Neural progenitor cell (in vitro differentiated cells): ENCODE measurements around the gene CALN1. TPM values are rescaled to one million over a fixed set of nuclear protein-coding genes. Genes with fewer than 3 reads are reported as not detected.
A peak's percentile ranks its signal among the peaks of the same experiment; 100 is the strongest.

Source experiments
- DNase-seq: peaks from one replicate; pipeline ENCODE4 v3.0.0-alpha.2; 2016; ENCODE audit warnings: low spot score
- H2AFZ ChIP-seq: fragments of 200-600 bp; sonication (generic); replicated peaks from 2 replicates; pipeline ENCODE4 v1.6.1; 2016; ENCODE audit warnings: antibody characterized with exemption
- H3F3A ChIP-seq: fragments of 200-600 bp; sonication (generic); 2 replicates; pipeline ENCODE4 v1.6.1; 2016; ENCODE audit warnings: antibody characterized with exemption, low read depth
- H3K27ac ChIP-seq: fragments of 200-600 bp; sonication (generic); 2 replicates; pipeline ENCODE4 v1.5.1; 2016; ENCODE audit warnings: mild to moderate bottlenecking
- H3K27me3 ChIP-seq: fragments of 200-600 bp; sonication (generic); 2 replicates; pipeline ENCODE4 v1.6.1; 2016; ENCODE audit warnings: mild to moderate bottlenecking, moderate library complexity
- H3K36me3 ChIP-seq: fragments of 200-600 bp; sonication (generic); 2 replicates; pipeline ENCODE4 v1.5.1; 2016
- H3K4me1 ChIP-seq: fragments of 200-600 bp; sonication (generic); 2 replicates; pipeline ENCODE4 v1.6.1; 2016; ENCODE audit warnings: mixed run types
- H3K4me2 ChIP-seq: fragments of 200-600 bp; sonication (generic); 2 replicates; pipeline ENCODE4 v1.6.1; 2016
- H3K4me3 ChIP-seq: fragments of 200-600 bp; sonication (generic); 2 replicates; pipeline ENCODE4 v1.5.1; 2016
- H3K79me2 ChIP-seq: fragments of 200-600 bp; sonication (generic); 2 replicates; pipeline ENCODE4 v1.6.1; 2016; ENCODE audit warnings: low read depth
- H3K9ac ChIP-seq: fragments of 200-600 bp; sonication (generic); 2 replicates; pipeline ENCODE4 v1.6.1; 2016
- H3K9me3 ChIP-seq: fragments of 200-600 bp; sonication (generic); 2 replicates; pipeline ENCODE4 v1.5.1; 2016; ENCODE audit warnings: low read depth
- H4K20me1 ChIP-seq: fragments of 200-600 bp; sonication (generic); 2 replicates; pipeline ENCODE4 v1.6.1; 2016; ENCODE audit warnings: low read depth
- H3K27ac Mint-ChIP-seq: 3 replicates; pipeline ENCODE4 v1.8.0; 2021; ENCODE audit warnings: mixed read lengths
- H3K27me3 Mint-ChIP-seq: 2 replicates; pipeline ENCODE4 v1.8.0; 2022; ENCODE audit warnings: low read depth, mild to moderate bottlenecking, inconsistent platforms, moderate library complexity, mixed read lengths; ENCODE audit not compliant: insufficient read depth
- H3K36me3 Mint-ChIP-seq: 3 replicates; pipeline ENCODE4 v1.8.0; 2021; ENCODE audit warnings: mixed read lengths
- H3K4me1 Mint-ChIP-seq: 3 replicates; pipeline ENCODE4 v1.8.0; 2021; ENCODE audit warnings: mixed read lengths
- H3K4me3 Mint-ChIP-seq: 3 replicates; pipeline ENCODE4 v1.8.0; 2021; ENCODE audit warnings: mild to moderate bottlenecking, moderate library complexity, mixed read lengths
- H3K9me3 Mint-ChIP-seq: 3 replicates; pipeline ENCODE4 v1.8.0; 2020; ENCODE audit warnings: mixed read lengths
- CTCF ChIP-seq: fragments of 200-600 bp; sonication (generic); IDR thresholded peaks from 2 replicates; pipeline ENCODE4 v1.5.1; 2017; ENCODE audit warnings: antibody characterized with exemption, mild to moderate bottlenecking
- EZH2 ChIP-seq: fragments of 200-600 bp; sonication (generic); IDR thresholded peaks from 2 replicates; pipeline ENCODE4 v1.6.1; 2017; ENCODE audit warnings: antibody characterized with exemption, mild to moderate bottlenecking, moderate library complexity
- EZH2phosphoT487 ChIP-seq: fragments of 200-600 bp; sonication (generic); IDR thresholded peaks from 2 replicates; pipeline ENCODE4 v1.6.1; 2017; ENCODE audit warnings: antibody characterized with exemption
- small RNA-seq: library from RNA; depleted of rRNA; stranded (forward); fragments of <200 nt; gene quantifications from one replicate; pipeline ENCODE3, GENCODE V24; 2015
- total RNA-seq: library from RNA; depleted of rRNA; stranded (reverse); fragments of >200 nt; gene quantifications from 2 replicates; pipeline ENCODE4 v1.2.3, GENCODE V29; 2015; ENCODE audit warnings: low replicate concordance

The CALN1 gene
- total RNA-seq, 1 donor from 2014 or later = 3.1 TPM

GRCh38 chr7:71733107-71733870 is 678.8 kb downstream of the CALN1 start:
- Mint-ChIP-seq H3K27ac (peak overlapping the region; percentile 7), H3K4me1 (peaks cover 10% of the 10 kb centered on the region), H3K4me3 (peak overlapping the region; percentile 31), H3K27me3 (peaks cover 3% of the 10 kb centered on the region), H3K9me3 (peaks cover 9% of the 10 kb centered on the region), H3K36me3 (no peaks in the 10 kb centered on the region)
- Histone ChIP-seq H3F3A (peaks cover 3% of the 10 kb centered on the region), H3K27me3 (no peaks in the 10 kb centered on the region), H2AFZ (peak overlapping the region; percentile 94), H4K20me1 (no peaks in the 10 kb centered on the region), H3K4me3 (peak overlapping the region; percentile 51), H3K9me3 (no peaks in the 10 kb centered on the region), H3K4me1 (no peaks in the 10 kb centered on the region), H3K27ac (no peak overlapping the region), H3K36me3 (no peaks in the 10 kb centered on the region), H3K4me2 (peak overlapping the region; percentile 85), H3K79me2 (no peaks in the 10 kb centered on the region), H3K9ac (no peak overlapping the region)
- DNase-seq = peak; percentile 97
- peak; percentile 91 for TF ChIP-seq CTCF
- no peak for TF ChIP-seq EZH2
- no peak for TF ChIP-seq EZH2phosphoT487

GRCh38 chr7:71731740-71732139 is 680.4 kb downstream of the CALN1 start:
- H3K9ac ChIP-seq = no peak overlapping the region
- Mint-ChIP-seq H3K27me3 (peaks cover 4% of the 10 kb centered on the region), H3K36me3 (no peaks in the 10 kb centered on the region), H3K4me1 (peaks cover 10% of the 10 kb centered on the region), H3K9me3 (peaks cover 14% of the 10 kb centered on the region), H3K27ac (no peak overlapping the region), H3K4me3 (no peak overlapping the region)
- H3K4me1 ChIP-seq = no peaks in the 10 kb centered on the region
- H3K9me3 ChIP-seq = no peaks in the 10 kb centered on the region
- no peak overlapping the region for H3K4me2 ChIP-seq
- no peak overlapping the region for H2AFZ ChIP-seq
- TF ChIP-seq EZH2 (no peak), CTCF (no peak), EZH2phosphoT487 (no peak)
- H3K4me3 ChIP-seq = no peak overlapping the region
- no peak for DNase-seq
- peaks cover 3% of the 10 kb centered on the region for H3F3A ChIP-seq
- no peaks in the 10 kb centered on the region for H3K36me3 ChIP-seq
- no peaks in the 10 kb centered on the region for H4K20me1 ChIP-seq
- no peaks in the 10 kb centered on the region for H3K27me3 ChIP-seq
- H3K27ac ChIP-seq = no peak overlapping the region
- no peaks in the 10 kb centered on the region for H3K79me2 ChIP-seq

Small RNA genes within 50 kb of the gene (small RNA-seq; reads per million reads assigned to genes)
- gene AC005011.1 (not detected), gene RNA5SP232 (not detected)
